IMR-90 (cell line): ENCODE results near the gene CLIC1. TPM values are rescaled to one million over a fixed set of nuclear protein-coding genes. Genes with fewer than 3 reads are reported as not detected.
A peak's percentile ranks its signal among the peaks of the same experiment; 100 is the strongest.

Experiments
- ATAC-seq: fragments of 200-7000 bp; cut with Tn5 transposase; 2 replicates; pipeline ENCODE4 v1.9.1; 2020; ENCODE audit warnings: low read depth, mild to moderate bottlenecking, moderate library complexity
- BruUV-seq: library from RNA; stranded (reverse); fragments of 400-500 nt; replicated peaks from 2 replicates; lab custom pipeline; 2021; lab: Mats Ljungman, UMichigan
- CTCF ChIA-PET: fragments of 300-600 bp; formaldehyde crosslinking; extraction: SDS; loops from one replicate; lab custom pipeline; 2021; ENCODE audit warnings: antibody characterized with exemption; lab: Yijun Ruan, JAX
- POLR2A ChIA-PET: fragments of 300-600 bp; sonication (Branson Sonifier 250); formaldehyde crosslinking; loops from one replicate; lab custom pipeline; 2022; ENCODE audit warnings: antibody characterized with exemption; ENCODE audit not compliant: unreplicated experiment; lab: Charles Lee
- DNase-seq: peaks from one replicate; pipeline ENCODE4 v3.0.0; 2013
- H2AFZ ChIP-seq: replicated peaks from 2 replicates; pipeline ENCODE3; 2013; ENCODE audit warnings: low read length, mild to moderate bottlenecking; ENCODE audit not compliant: poor library complexity
- H2AK5ac ChIP-seq: 2 replicates; pipeline ENCODE4 v1.6.1; 2013; ENCODE audit warnings: low read depth, low read length, inconsistent platforms
- H2AK9ac ChIP-seq: replicated peaks from 2 replicates; pipeline ENCODE3; 2013; ENCODE audit warnings: mild to moderate bottlenecking, low read depth, low read length, moderate library complexity; ENCODE audit not compliant: poor library complexity
- H2BK120ac ChIP-seq: 2 replicates; pipeline ENCODE4 v1.6.1; 2013; ENCODE audit warnings: low read depth, low read length, inconsistent platforms
- H2BK15ac ChIP-seq: 3 replicates; pipeline ENCODE4 v1.6.1; 2013; ENCODE audit warnings: low read depth, low read length, inconsistent platforms
- H2BK20ac ChIP-seq: 2 replicates; pipeline ENCODE4 v1.6.1; 2013; ENCODE audit warnings: low read depth, mild to moderate bottlenecking, inconsistent platforms, low read length, moderate library complexity
- H2BK5ac ChIP-seq: 2 replicates; pipeline ENCODE4 v1.6.1; 2013; ENCODE audit warnings: mild to moderate bottlenecking, low read depth, low read length, inconsistent platforms; ENCODE audit not compliant: poor library complexity, severe bottlenecking
- H3K14ac ChIP-seq: replicated peaks from 2 replicates; pipeline ENCODE4 v1.6.1; 2013; ENCODE audit warnings: low read depth, low read length, inconsistent platforms
- H3K18ac ChIP-seq: 2 replicates; pipeline ENCODE4 v1.6.1; 2013; ENCODE audit warnings: low read depth, low read length, control low read depth
- H3K23ac ChIP-seq: 2 replicates; pipeline ENCODE4 v1.6.1; 2013; ENCODE audit warnings: low read depth, low read length, inconsistent platforms
- H3K27ac ChIP-seq: 2 replicates; pipeline ENCODE4 v1.5.1; 2013; ENCODE audit warnings: mild to moderate bottlenecking, control low read depth, low read length; ENCODE audit not compliant: insufficient read depth
- H3K27me3 ChIP-seq: 2 replicates; pipeline ENCODE4 v1.6.1; 2013; ENCODE audit warnings: low read length; ENCODE audit not compliant: control insufficient read depth, insufficient read depth
- H3K36me3 ChIP-seq: 2 replicates; pipeline ENCODE4 v1.6.1; 2013; ENCODE audit warnings: low read length, mixed read lengths; ENCODE audit not compliant: control insufficient read depth, insufficient read depth
- H3K4ac ChIP-seq: 2 replicates; pipeline ENCODE4 v1.6.1; 2013; ENCODE audit warnings: low read depth, low read length, inconsistent platforms
- H3K4me1 ChIP-seq: 2 replicates; pipeline ENCODE4 v1.6.1; 2013; ENCODE audit warnings: low read length, mixed read lengths; ENCODE audit not compliant: control insufficient read depth, insufficient read depth
- H3K4me2 ChIP-seq: 2 replicates; pipeline ENCODE4 v1.6.1; 2013; ENCODE audit warnings: low read depth, mild to moderate bottlenecking, control low read depth, low read length, moderate library complexity
- H3K4me3 ChIP-seq: 2 replicates; pipeline ENCODE4 v1.5.1; 2013; ENCODE audit warnings: low read depth, mild to moderate bottlenecking, control low read depth, low read length, moderate library complexity; ENCODE audit not compliant: insufficient read depth
- H3K56ac ChIP-seq: 2 replicates; pipeline ENCODE4 v1.6.1; 2013; ENCODE audit warnings: low read length, inconsistent platforms; ENCODE audit not compliant: insufficient read depth; ENCODE audit errors: extremely low read depth
- H3K79me1 ChIP-seq, 2 experiments: 2 replicates each; pipeline ENCODE4 v1.6.1; 2013; ENCODE audit warnings: low read length in 2 of 2, inconsistent platforms in 1 of 2, low read depth in 1 of 2
- H3K9ac ChIP-seq: 2 replicates; pipeline ENCODE4 v1.6.1; 2013; ENCODE audit warnings: low read depth, low read length, control low read depth
- H3K9me1 ChIP-seq: 2 replicates; pipeline ENCODE4 v1.6.1; 2013; ENCODE audit warnings: low read length, inconsistent platforms; ENCODE audit not compliant: insufficient read depth
- H3K9me3 ChIP-seq: 2 replicates; pipeline ENCODE4 v1.6.1; 2013; ENCODE audit warnings: low read length; ENCODE audit not compliant: control insufficient read depth, insufficient read depth
- H4K20me1 ChIP-seq: 2 replicates; pipeline ENCODE4 v1.6.1; 2013; ENCODE audit warnings: low read length, inconsistent platforms; ENCODE audit not compliant: insufficient read depth
- H4K5ac ChIP-seq: 2 replicates; pipeline ENCODE4 v1.6.1; 2013; ENCODE audit warnings: mild to moderate bottlenecking, low read depth, low read length, control low read depth
- H4K8ac ChIP-seq, 2 experiments: 2 replicates each; pipeline ENCODE4 v1.6.1; 2013; ENCODE audit warnings: low read depth in 2 of 2, low read length in 2 of 2, control low read depth in 1 of 2, inconsistent platforms in 1 of 2
- H4K91ac ChIP-seq: 2 replicates; pipeline ENCODE4 v1.6.1; 2013; ENCODE audit warnings: low read depth, low read length, inconsistent platforms; ENCODE audit not compliant: insufficient read depth
- BHLHE40 ChIP-seq: fragments of 150-350 bp; IDR thresholded peaks from 2 replicates; pipeline ENCODE4 v1.6.1; 2016; ENCODE audit warnings: mild to moderate bottlenecking, low read depth, low read length
- CEBPB ChIP-seq: IDR thresholded peaks from 2 replicates; pipeline ENCODE4 v1.6.1; 2012; ENCODE audit warnings: low read depth, low read length, improper control_type of control experiment
- CHD1 ChIP-seq: IDR thresholded peaks from 2 replicates; pipeline ENCODE4 v1.6.1; 2012; ENCODE audit warnings: low read depth, low read length, improper control_type of control experiment
- FOS ChIP-seq: fragments of 150-350 bp; IDR thresholded peaks from 2 replicates; pipeline ENCODE4 v1.6.1; 2016; ENCODE audit warnings: low read depth, low read length
- MAFK ChIP-seq: IDR thresholded peaks from 2 replicates; pipeline ENCODE4 v1.6.1; 2012; ENCODE audit warnings: low read depth, low read length, improper control_type of control experiment
- MAZ ChIP-seq: IDR thresholded peaks from 2 replicates; pipeline ENCODE4 v1.6.1; 2012; ENCODE audit warnings: low read depth, mild to moderate bottlenecking, low read length, improper control_type of control experiment, moderate library complexity, borderline replicate concordance
- MXI1 ChIP-seq: IDR thresholded peaks from 2 replicates; pipeline ENCODE4 v1.6.1; 2012; ENCODE audit warnings: low read depth, mild to moderate bottlenecking, low read length, moderate library complexity, borderline replicate concordance
- NFE2L2 ChIP-seq: fragments of 150-350 bp; IDR thresholded peaks from 2 replicates; pipeline ENCODE4 v1.6.1; 2016; ENCODE audit warnings: low read depth, mild to moderate bottlenecking, low read length
- POLR2A ChIP-seq: IDR thresholded peaks from 2 replicates; pipeline ENCODE4 v1.6.1; 2012; ENCODE audit warnings: mild to moderate bottlenecking, low read depth, low read length
- RAD21 ChIP-seq: IDR thresholded peaks from 2 replicates; pipeline ENCODE4 v1.6.1; 2012; ENCODE audit warnings: low read length, improper control_type of control experiment
- RCOR1 ChIP-seq: IDR thresholded peaks from 2 replicates; pipeline ENCODE4 v1.6.1; 2012; ENCODE audit warnings: mild to moderate bottlenecking, low read length, improper control_type of control experiment; ENCODE audit not compliant: insufficient replicate concordance
- RFX5 ChIP-seq: IDR thresholded peaks from 2 replicates; pipeline ENCODE4 v1.8.0; 2012; ENCODE audit warnings: low read depth, mild to moderate bottlenecking, low read length, moderate library complexity
- WGBS, 2 experiments: methylation state at CpG; one replicate each; pipeline versions ENCODE4 v1.1.5 to v1.1.7; 2013; ENCODE audit warnings: missing lambda C conversion rate in 2 of 2; ENCODE audit not compliant: insufficient read length in 1 of 2; ENCODE audit errors: extremely low coverage in 2 of 2; 5-methylcytosine and 5-hydroxymethylcytosine counted together
- dilution Hi-C: fragments of 300-500 bp; cut with HindIII; formaldehyde crosslinking; loops from one replicate; pipeline ENCODE4 v1.14.3; 2018; ENCODE audit warnings: low sequenced_read_pairs; ENCODE audit not compliant: unreplicated experiment
- in situ Hi-C: fragments of 300-500 bp; cut with MboI; formaldehyde crosslinking; loops from 3 replicates; pipeline ENCODE4 v1.14.3; 2019; ENCODE audit warnings: low sequenced_read_pairs, inconsistent platforms, mixed read lengths
- intact Hi-C: fragments of 100-400 bp; cut with micrococcal nuclease; formaldehyde crosslinking; loops from 2 replicates; pipeline ENCODE4 v1.10.0; 2022
- polyA plus RNA-seq, 3 experiments: library from polyadenylated mRNA; depleted of rRNA; stranded (reverse); fragments of >200 nt; gene quantifications; 2 replicates each; pipeline ENCODE4 v1.2.3, GENCODE V29; 2012; ENCODE audit warnings: low replicate concordance in 1 of 3
- total RNA-seq: library from RNA; depleted of rRNA; stranded (reverse); fragments of >200 nt; gene quantifications from 2 replicates; pipeline ENCODE4 v1.2.3, GENCODE V29; 2012
- TF ChIP-seq, protein P1 (sequence below): fragments of 150-350 bp; IDR thresholded peaks from 2 replicates; pipeline ENCODE4 v1.6.1; 2016; ENCODE audit warnings: low read depth, mild to moderate bottlenecking, low read length, moderate library complexity, borderline replicate concordance
- TF ChIP-seq, protein P2 (sequence below): conservative IDR thresholded peaks from 2 replicates; pipeline ENCODE4 v1.5.1; 2012; ENCODE audit warnings: mild to moderate bottlenecking, low read depth, low read length, improper control_type of control experiment
- TF ChIP-seq, protein P3 (sequence below): fragments of 150-350 bp; IDR thresholded peaks from 2 replicates; pipeline ENCODE4 v1.6.1; 2017; ENCODE audit warnings: mild to moderate bottlenecking, antibody characterized with exemption, low read length, low read depth

Gene CLIC1
- total and polyA plus RNA-seq, 2 of the 4 experiments (the other 2 are of a cell fraction): 706 to 1,185 TPM

DNA sequence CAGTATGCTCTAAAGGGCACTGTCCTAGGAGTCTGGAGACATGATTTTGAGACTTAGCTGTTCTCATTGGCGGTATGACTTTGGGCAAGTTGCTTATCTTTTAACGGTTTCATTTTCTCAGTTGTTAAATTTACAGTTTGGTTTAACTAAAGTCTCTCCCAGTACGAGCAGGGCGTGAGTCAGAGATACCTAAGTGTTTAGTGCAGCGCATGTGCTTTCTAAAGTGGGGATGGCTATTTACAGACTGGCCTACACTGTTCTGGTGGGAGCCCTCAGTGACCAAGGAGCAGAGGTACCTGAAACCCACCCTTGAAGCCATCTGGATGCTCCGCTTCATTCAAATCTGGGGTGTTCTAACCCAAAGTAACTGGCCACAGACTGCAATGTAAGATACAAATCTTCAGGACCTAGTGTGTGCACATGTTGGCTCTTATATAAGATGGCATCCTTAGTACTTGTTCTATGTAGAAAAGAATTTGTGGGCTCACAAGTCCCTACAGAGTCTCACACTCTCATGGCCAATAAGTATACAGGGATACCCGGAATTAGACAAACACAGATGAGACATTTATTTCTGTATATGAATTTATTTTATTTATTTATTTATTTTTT lies 14.2 kb upstream of the CLIC1 start:
- Histone ChIP-seq H3K14ac (no peak overlapping the region), H4K91ac (no peak overlapping the region), H3K4me3 (no peak overlapping the region), H3K4me1 (peaks cover 5% of the 10 kb centered on the region), H3K18ac (no peak overlapping the region), H3K27ac (no peak overlapping the region), H3K36me3 (no peaks in the 10 kb centered on the region; the same call in 1 of the 2 replicates), H3K23ac (no peak overlapping the region), H3K9ac (no peak overlapping the region), H3K27me3 (no peaks in the 10 kb centered on the region), H2BK5ac (no peak overlapping the region), H3K9me1 (peaks cover 6% of the 10 kb centered on the region), H2AFZ (no peak overlapping the region), H4K8ac (no peak overlapping the region), H2AK9ac (no peak overlapping the region), H2BK20ac (no peak overlapping the region), H4K20me1 (peaks cover 3% of the 10 kb centered on the region; the same call in 1 of the 2 replicates), H3K79me1 (0 out of 4 replicates have a peak, but pooled peaks cover 0 to 12% of the 10 kb centered on the region in 2 experiments), H3K4me2 (no peak overlapping the region), H2BK15ac (no peak overlapping the region), H3K9me3 (no peaks in the 10 kb centered on the region), H3K56ac (no peak overlapping the region), H2AK5ac (no peak overlapping the region), H2BK120ac (no peak overlapping the region), H4K5ac (no peak overlapping the region), H3K4ac (no peak overlapping the region)
- CTCF ChIA-PET: interaction anchor here (0.6 to 1.3 kb wide), 2 partner anchors 19 to 20 kb away, joined by 3 read pairs; no protein-coding TSS in a partner anchor
- 60% methylated on average over 4 of the region's 7 CpGs; no CpG with 5 or more reads in 1 of the 2 experiments for WGBS, 2 experiments
- dilution Hi-C loops (no loop called here), intact Hi-C loops (no loop called here), in situ Hi-C loops (no loop called here)
- no TSS peak for BruUV-seq
- TF ChIP-seq, protein P1, sequence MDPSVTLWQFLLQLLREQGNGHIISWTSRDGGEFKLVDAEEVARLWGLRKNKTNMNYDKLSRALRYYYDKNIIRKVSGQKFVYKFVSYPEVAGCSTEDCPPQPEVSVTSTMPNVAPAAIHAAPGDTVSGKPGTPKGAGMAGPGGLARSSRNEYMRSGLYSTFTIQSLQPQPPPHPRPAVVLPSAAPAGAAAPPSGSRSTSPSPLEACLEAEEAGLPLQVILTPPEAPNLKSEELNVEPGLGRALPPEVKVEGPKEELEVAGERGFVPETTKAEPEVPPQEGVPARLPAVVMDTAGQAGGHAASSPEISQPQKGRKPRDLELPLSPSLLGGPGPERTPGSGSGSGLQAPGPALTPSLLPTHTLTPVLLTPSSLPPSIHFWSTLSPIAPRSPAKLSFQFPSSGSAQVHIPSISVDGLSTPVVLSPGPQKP: no peak
- no peak for TF ChIP-seq MXI1
- no peak for TF ChIP-seq RAD21
- no peak for TF ChIP-seq CHD1
- no peak for TF ChIP-seq NFE2L2
- TF ChIP-seq BHLHE40: no peak
- no peak for TF ChIP-seq MAZ
- no peak for TF ChIP-seq RCOR1
- TF ChIP-seq RFX5: no peak
- no peak for TF ChIP-seq CEBPB
- TF ChIP-seq FOS: no peak
- TF ChIP-seq POLR2A: no peak
- TF ChIP-seq, protein P2, sequence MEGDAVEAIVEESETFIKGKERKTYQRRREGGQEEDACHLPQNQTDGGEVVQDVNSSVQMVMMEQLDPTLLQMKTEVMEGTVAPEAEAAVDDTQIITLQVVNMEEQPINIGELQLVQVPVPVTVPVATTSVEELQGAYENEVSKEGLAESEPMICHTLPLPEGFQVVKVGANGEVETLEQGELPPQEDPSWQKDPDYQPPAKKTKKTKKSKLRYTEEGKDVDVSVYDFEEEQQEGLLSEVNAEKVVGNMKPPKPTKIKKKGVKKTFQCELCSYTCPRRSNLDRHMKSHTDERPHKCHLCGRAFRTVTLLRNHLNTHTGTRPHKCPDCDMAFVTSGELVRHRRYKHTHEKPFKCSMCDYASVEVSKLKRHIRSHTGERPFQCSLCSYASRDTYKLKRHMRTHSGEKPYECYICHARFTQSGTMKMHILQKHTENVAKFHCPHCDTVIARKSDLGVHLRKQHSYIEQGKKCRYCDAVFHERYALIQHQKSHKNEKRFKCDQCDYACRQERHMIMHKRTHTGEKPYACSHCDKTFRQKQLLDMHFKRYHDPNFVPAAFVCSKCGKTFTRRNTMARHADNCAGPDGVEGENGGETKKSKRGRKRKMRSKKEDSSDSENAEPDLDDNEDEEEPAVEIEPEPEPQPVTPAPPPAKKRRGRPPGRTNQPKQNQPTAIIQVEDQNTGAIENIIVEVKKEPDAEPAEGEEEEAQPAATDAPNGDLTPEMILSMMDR: no peak
- TF ChIP-seq MAFK: no peak
- TF ChIP-seq, protein P3, sequence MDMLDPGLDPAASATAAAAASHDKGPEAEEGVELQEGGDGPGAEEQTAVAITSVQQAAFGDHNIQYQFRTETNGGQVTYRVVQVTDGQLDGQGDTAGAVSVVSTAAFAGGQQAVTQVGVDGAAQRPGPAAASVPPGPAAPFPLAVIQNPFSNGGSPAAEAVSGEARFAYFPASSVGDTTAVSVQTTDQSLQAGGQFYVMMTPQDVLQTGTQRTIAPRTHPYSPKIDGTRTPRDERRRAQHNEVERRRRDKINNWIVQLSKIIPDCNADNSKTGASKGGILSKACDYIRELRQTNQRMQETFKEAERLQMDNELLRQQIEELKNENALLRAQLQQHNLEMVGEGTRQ: no peak
- DNase-seq (peak; percentile 66), ATAC-seq (no peak)
- POLR2A ChIA-PET: no interaction called here
